ENCODE measurements around the gene KLHL36.

KLHL36 gene

DNA sequence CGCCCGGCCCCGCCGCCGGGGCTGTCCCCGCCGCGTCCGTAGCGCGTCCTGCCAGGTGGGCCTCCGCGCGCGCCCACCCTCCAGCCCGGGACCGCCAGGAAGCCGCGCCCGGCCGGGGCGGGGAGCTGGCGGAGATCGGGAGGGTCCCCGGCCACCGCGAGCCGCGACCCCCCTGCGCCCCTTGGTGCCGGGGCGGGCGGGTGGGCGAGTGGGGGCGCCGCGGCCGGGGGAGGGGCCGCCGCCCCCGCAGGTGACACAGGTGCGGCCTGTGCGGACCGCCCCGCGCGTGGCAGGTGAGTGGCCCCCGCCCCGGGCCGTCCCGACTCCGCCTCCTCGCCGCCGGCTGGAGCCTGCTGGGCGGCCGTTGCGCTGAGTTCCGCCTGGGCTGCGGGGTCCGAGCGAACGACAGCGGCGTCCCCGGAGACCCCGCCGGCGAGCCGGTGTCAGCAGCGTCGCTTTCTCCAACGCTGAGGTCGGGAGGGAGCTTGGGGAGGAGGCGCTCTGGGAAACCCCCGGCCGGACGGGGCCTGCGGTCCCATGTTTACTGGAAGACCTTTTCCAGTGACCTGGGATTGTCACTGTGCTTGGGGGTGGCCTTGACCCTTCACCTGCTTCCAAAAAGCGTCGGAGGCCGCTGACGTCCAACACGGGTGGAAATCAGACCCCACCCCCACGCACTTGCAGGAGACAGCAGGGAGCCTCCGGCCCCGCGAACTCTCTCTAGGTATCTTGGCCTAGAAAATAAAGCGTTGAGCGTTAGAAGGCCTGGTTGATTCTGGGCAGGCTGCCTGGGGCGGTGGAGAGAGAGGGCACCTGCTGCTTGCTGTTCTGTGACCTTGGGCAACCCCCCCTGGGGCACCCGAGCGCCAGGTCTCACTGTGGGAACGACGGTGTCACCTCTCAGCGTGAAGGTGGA lies 542 bp downstream of the KLHL36 start:
- DNase-seq (ENCODE audit: low read depth) = no peak

GRCh38 chr16:84649511-84649861 lies 1.2 kb downstream of the KLHL36 start:
- no peak for DNase-seq (ENCODE audit: low read depth)

DNA sequence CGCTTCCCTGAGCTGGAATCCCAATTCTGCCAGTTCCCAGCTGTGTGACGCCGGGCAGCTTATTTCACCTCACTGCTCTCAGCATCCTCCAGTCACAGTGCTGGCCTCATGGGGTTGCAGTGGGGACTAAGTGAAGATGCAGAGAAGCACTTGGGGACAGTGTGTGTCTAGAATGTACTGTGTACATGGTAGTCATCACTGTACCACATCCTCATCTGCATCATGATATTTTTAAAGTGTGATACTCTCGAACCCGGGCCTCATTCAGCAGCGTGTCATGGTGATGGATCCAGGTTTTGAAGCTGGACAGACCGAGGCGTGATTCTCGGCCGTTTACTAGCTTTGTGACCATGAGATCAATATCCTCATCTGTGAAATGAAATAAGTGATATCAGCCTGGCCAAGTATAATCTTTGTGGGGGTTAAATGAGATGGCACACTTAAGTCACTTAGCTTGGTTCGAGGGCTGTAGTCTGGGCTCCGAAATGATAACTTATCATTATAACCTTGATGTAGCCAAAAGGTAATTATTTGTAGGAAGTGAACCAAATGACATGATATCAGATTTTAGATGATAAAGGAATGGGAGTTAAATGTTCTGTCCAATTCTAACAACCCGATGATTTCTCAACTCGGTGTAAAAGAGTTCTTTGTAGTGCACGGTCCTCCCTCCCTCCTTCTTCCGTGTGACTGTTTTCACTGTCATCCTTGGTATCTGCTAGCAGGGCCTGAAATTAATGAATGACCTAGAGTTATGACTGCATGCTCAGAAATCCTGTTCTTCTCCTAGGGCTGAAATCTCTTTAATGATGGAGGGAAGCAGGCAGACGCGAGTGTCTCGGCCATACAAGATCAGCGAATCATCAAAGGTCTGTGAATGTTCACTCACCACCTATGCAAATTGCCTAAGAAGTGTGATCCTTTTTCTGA lies 2.0 kb downstream of the KLHL36 start:
- no peak for DNase-seq (ENCODE audit: low read depth)

DNA sequence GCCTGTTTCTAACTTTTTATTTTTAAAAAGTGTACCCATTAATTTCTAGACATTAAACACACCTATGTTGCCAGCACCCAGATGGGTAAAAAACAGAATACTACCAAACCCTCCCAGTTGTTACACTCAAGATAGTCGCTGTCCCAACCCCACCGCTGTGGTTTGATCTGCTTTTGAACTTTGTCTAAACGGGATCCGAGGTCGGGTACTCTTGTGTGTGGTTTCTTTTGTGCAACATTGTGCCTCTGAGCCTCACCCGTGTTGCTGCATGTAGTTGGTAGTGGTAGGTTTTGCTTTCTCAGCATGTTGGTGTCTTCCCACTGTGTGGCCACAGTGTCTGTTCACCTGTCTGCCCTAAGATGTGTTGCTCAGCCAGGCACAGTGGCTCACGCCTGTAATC lies 4.3 kb downstream of the KLHL36 start:
- DNase-seq (ENCODE audit: low read depth) = no peak

DNA sequence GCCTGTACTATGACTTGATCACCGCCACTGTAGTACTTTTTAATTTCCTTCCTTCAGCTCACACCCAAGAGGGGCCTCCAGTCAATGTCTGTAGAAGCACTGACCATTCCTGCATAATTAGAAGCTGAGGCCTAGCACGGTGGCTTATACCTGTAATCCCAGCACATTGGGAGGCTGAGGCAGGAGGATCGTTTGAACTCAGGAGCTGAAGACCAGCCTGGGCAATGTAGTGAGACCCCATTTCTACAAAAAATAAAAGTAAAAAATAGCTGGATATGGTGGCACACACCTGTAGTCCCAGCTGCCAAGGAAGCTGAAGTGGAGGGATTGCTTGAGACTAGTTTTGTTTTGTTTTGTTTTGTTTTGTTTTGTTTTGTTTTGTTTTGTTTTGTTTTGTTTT lies 5.9 kb downstream of the KLHL36 start:
- DNase-seq (ENCODE audit: low read depth) = no peak

- DNase-seq (ENCODE audit: low read depth) = no peak
Observed at GRCh38 chr16:84654998-84655397, 6.7 kb downstream of the KLHL36 start.

- no peak for DNase-seq (ENCODE audit: low read depth)
Observed at GRCh38 chr16:84656649-84657048, 8.3 kb downstream of the KLHL36 start.

GRCh38 chr16:84657229-84657837 lies 9.0 kb downstream of the KLHL36 start:
- DNase-seq (ENCODE audit: low read depth) = no peak

DNA sequence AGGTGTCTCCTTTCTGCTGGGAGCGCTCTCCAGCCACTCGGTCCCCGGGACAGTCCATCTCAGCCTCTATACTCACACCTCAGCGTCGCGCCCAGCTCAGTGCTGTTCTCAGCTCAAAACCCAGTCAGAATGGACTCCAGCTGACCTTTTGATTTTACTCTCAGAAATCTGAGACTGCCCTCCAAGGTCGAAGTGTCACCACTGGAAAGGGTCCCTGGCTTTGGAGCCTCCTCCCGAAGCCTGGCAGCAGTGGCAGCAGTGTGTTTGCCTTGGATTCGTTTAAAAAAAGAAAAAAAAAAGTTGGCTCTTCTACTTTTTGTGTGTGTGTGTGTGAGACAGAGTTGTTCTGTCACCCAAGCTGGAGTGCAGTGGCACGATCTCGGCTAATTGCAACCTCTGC lies 10.4 kb downstream of the KLHL36 start:
- no peak for DNase-seq (ENCODE audit: low read depth)

- DNase-seq (ENCODE audit: low read depth) = no peak
Observed at GRCh38 chr16:84659656-84660300, 11.5 kb downstream of the KLHL36 start.

GRCh38 chr16:84660973-84661372 lies 12.7 kb downstream of the KLHL36 start:
- DNase-seq (ENCODE audit: low read depth) = no peak

- DNase-seq (ENCODE audit: low read depth) = no peak
Observed at GRCh38 chr16:84661418-84662060, 13.2 kb downstream of the KLHL36 start.

DNA sequence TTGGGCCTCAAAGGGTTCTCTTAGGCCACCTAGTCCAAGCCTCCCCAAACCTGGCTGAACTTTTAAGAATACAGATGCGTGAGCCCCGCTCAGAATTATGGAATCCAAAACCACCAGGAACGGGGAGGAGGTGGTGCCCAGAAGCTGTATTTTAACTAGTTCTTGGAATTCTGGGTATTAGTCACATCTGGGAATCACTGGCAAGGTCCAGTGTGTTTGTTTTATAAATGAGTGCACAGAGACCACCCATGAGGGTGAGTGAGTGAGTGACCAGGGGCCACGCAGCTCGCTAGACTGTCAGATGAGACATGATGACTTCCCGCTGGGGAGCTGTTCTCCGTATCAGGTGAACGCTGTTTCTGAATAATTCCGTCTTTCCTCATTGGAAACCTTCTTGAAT lies 14.2 kb downstream of the KLHL36 start:
- no peak for DNase-seq (ENCODE audit: low read depth)

- DNase-seq (ENCODE audit: low read depth) = no peak
Observed at GRCh38 chr16:84663433-84664101, 15.3 kb downstream of the KLHL36 start.

DNA sequence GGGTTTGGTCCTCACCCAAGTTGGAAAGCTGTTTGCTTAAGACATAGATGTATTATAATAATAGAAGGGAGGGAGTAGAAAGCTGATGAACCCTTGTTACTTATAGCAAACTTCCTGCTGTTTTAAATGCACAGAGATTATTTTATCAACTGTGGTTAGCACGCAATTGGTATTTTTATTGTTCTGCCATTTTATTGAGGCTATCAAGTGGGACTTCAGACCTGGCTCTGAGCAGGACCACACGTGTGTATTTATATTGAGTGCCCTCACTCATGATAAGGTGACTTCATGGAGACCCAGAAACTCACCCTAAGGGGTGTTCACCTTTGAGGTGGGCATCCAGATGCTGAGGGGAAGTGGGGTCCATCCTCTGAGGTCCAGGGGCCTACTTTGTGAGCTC lies 17.0 kb downstream of the KLHL36 start:
- DNase-seq (ENCODE audit: low read depth) = no peak

DNA sequence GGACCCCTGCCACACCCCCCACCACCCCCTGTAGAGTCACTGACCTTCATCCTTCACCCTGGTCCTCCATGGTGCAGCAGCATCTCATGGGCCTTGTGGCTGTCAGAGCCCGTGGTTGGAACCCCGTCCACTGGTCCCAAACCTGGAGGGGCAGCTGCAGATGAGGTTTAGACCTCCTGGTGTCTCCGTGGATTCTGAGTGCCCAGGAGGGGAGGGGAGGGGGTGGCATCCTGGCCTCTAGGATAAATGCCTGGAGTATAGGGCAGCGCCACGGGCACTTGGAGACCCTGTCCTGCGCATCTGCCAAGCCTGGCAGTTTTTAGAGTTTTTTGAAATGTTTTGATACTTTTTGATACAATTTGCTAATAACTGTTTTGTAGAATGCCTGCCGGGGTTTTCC lies 17.5 kb downstream of the KLHL36 start:
- DNase-seq (ENCODE audit: low read depth) = no peak

DNA sequence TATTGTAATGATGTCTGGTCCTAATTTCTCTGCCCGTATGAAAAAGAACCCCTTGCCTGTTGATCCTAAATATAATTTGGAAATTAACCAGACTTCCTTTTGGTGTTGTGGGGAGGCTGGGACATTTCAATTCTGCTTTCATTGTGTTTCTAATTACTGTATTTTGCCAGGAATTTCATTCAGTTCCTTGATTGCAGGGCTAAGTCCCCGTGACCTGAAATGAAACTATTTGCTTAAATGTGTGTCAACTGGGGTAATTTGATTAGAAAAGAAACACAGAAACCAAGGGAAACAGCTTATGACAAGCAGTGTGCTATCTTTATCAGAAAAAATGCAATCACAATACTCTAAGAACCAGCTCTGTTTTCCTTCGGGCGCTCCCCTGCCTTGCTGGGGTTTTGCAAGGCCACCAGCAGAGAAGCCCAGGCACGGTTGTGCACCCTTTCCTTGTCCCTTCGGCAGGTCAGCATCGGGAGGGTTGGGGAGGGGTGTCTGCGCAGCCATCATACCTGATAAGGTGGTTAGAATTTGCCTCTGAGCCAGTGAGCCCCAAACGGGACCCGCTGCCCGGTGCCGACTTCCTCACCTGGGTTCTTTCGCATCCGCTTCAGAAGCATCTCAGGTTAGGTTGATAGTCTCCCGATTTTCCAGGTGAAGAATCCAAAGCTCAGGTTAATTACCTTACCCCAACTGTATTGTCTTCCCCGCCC lies 19.4 kb downstream of the KLHL36 start:
- no peak for DNase-seq (ENCODE audit: low read depth)

DNA sequence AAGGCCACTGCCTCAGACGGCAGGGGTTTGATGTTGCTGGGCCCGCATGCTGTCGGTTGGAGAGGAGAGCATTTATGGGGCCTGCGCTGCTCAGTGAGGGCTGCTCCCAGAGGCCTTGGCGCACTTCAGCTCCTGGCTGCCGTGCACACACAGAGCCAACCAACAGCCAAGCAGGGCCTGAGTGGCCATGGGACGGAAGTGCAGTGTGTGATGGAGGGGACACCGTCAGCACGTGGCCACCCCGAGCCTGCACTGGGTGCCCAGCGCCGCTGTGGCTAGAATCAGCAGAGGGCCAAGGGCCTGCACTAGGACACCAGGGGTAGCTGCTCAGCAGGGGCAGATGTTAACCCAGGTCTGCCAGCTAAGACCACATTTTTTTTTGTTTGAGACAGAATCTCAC lies 21.8 kb downstream of the KLHL36 start:
- no peak for DNase-seq (ENCODE audit: low read depth)

- peak; percentile 37 for DNase-seq (ENCODE audit: low read depth)
Observed at GRCh38 chr16:84672276-84673202, 24.2 kb downstream of the KLHL36 start.
